Measurements from ENCODE around the gene GRM8.

GRCh38 chr7:126398285-126398684 lies 854.5 kb downstream of the GRM8 start:
- TF ChIP-seq POLR2AphosphoS5 (IDR thresholded peaks at IDR 0.05): no peak
- TF ChIP-seq EP300 (IDR thresholded peaks at IDR 0.05): no peak

Measured in stomach (tissue), 4 donors.